PFSK-1 (cell line): ENCODE measurements around the gene DNASE1L2.

Source experiments
- FOXP2 ChIP-seq: optimal IDR thresholded peaks from 2 replicates; pipeline ENCODE3; 2011; ENCODE audit warnings: borderline replicate concordance, control low read depth, inconsistent platforms; ENCODE audit not compliant: insufficient read depth; ENCODE audit errors: extremely low read length, extremely low read depth
- POLR2AphosphoS5 ChIP-seq: IDR thresholded peaks from 2 replicates; pipeline ENCODE4 v1.6.1; 2012; ENCODE audit warnings: low read depth, mild to moderate bottlenecking, control low read depth, low read length, moderate library complexity
- REST ChIP-seq, 2 experiments: IDR thresholded peaks; 2 replicates each; pipeline versions ENCODE4 v1.6.1 to v1.8.0; 2011 to 2012; ENCODE audit warnings: low read depth in 2 of 2, low read length in 2 of 2, control low read depth in 1 of 2, inconsistent platforms in 1 of 2, mild to moderate bottlenecking in 1 of 2, moderate library complexity in 1 of 2; ENCODE audit not compliant: insufficient read depth in 1 of 2
- SIN3A ChIP-seq: IDR thresholded peaks from 2 replicates; pipeline ENCODE4 v1.6.1; 2012; ENCODE audit warnings: mild to moderate bottlenecking, low read length, moderate library complexity, borderline replicate concordance; ENCODE audit not compliant: insufficient read depth
- TAF1 ChIP-seq: IDR thresholded peaks from 2 replicates; pipeline ENCODE4 v1.6.1; 2012; ENCODE audit warnings: low read length, control low read depth, borderline replicate concordance; ENCODE audit not compliant: insufficient read depth

DNASE1L2 gene

GRCh38 chr16:2282262-2282661, 46.0 kb downstream of the DNASE1L2 start:
- TF ChIP-seq SIN3A (no peak), TAF1 (no peak), FOXP2 (no peak), POLR2AphosphoS5 (no peak), REST (IDR thresholded peaks at IDR 0.05; ENCODE audit: insufficient read depth in 1 of 2, low read depth in 2 of 2, low read length in 2 of 2) (no peak)

GRCh38 chr16:2282866-2283555, 46.8 kb downstream of the DNASE1L2 start:
- TF ChIP-seq REST (IDR thresholded peaks at IDR 0.05; ENCODE audit: insufficient read depth in 1 of 2, low read depth in 2 of 2, low read length in 2 of 2) (no peak), SIN3A (no peak), POLR2AphosphoS5 (no peak), FOXP2 (no peak), TAF1 (no peak)

- TF ChIP-seq REST (IDR thresholded peaks at IDR 0.05; ENCODE audit: insufficient read depth in 1 of 2, low read depth in 2 of 2, low read length in 2 of 2), result no peak
- TF ChIP-seq SIN3A, result no peak
- TF ChIP-seq POLR2AphosphoS5, result no peak
- TF ChIP-seq TAF1, result no peak
- no peak for TF ChIP-seq FOXP2
These were observed 47.9 kb downstream of the DNASE1L2 start for GRCh38 chr16:2284001-2284770.

- TF ChIP-seq REST (IDR thresholded peaks at IDR 0.05; ENCODE audit: insufficient read depth in 1 of 2, low read depth in 2 of 2, low read length in 2 of 2) (no peak), TAF1 (no peak), FOXP2 (no peak), SIN3A (no peak), POLR2AphosphoS5 (no peak)
These were observed 48.7 kb downstream of the DNASE1L2 start for GRCh38 chr16:2284797-2285576.
